PC-9 (cell line): ENCODE results near the gene CAPZA2. TPM values are rescaled to one million over a fixed set of nuclear protein-coding genes. Genes with fewer than 3 reads are reported as not detected.
"Not testable (repeated sequence)": the region's sequence is repeated elsewhere in the genome, so short reads cannot be mapped to it uniquely, and the experiment has no call there.

ENCODE experiments used
- BruUV-seq: library from RNA; stranded (reverse); fragments of 400-500 nt; replicated peaks from 2 replicates; lab custom pipeline; 2021; lab: Mats Ljungman, UMichigan
- CTCF ChIA-PET: fragments of 300-600 bp; sonication (Branson Sonifier 250); formaldehyde crosslinking; loops from one replicate; lab custom pipeline; 2022; ENCODE audit warnings: antibody characterized with exemption; lab: Charles Lee
- POLR2A ChIA-PET: fragments of 300-600 bp; sonication (Branson Sonifier 250); formaldehyde crosslinking; loops from one replicate; lab custom pipeline; 2022; ENCODE audit warnings: antibody characterized with exemption; ENCODE audit not compliant: unreplicated experiment; lab: Charles Lee
- DNase-seq, 2 experiments: peaks; one replicate each; pipeline versions ENCODE4 v3.0.0 to v3.0.0-alpha.2; 2015 to 2022; ENCODE audit warnings: mixed read lengths in 1 of 2
- H2AFZ ChIP-seq: fragments of 200-600 bp; sonication (generic); 2 replicates; pipeline ENCODE4 v1.8.1; 2017; ENCODE audit warnings: antibody characterized with exemption
- H3F3A ChIP-seq: fragments of 200-600 bp; sonication (generic); 2 replicates; pipeline ENCODE4 v1.8.1; 2017; ENCODE audit warnings: antibody characterized with exemption, mild to moderate bottlenecking, low read depth; ENCODE audit not compliant: insufficient read depth
- H3K27ac ChIP-seq: fragments of 200-600 bp; sonication (generic); 2 replicates; pipeline ENCODE4 v1.6.1; 2016; ENCODE audit warnings: mixed run types
- H3K27me3 ChIP-seq: fragments of 200-600 bp; sonication (generic); 2 replicates; pipeline ENCODE4 v1.6.1; 2016; ENCODE audit warnings: low read depth, mixed run types; ENCODE audit not compliant: insufficient read depth
- H3K36me3 ChIP-seq: fragments of 200-600 bp; sonication (generic); 2 replicates; pipeline ENCODE4 v1.6.1; 2016; ENCODE audit warnings: low read depth, mixed run types
- H3K4me1 ChIP-seq: fragments of 200-600 bp; sonication (generic); replicated peaks from 2 replicates; pipeline ENCODE4 v1.6.1; 2016; ENCODE audit warnings: mixed run types; ENCODE audit not compliant: insufficient read depth
- H3K4me2 ChIP-seq: fragments of 200-600 bp; sonication (generic); 2 replicates; pipeline ENCODE4 v1.6.1; 2017; ENCODE audit warnings: mixed run types
- H3K4me3 ChIP-seq: fragments of 200-600 bp; sonication (generic); 2 replicates; pipeline ENCODE4 v1.6.1; 2016; ENCODE audit warnings: mixed run types
- H3K79me2 ChIP-seq: fragments of 200-600 bp; sonication (generic); 2 replicates; pipeline ENCODE4 v1.6.1; 2017; ENCODE audit warnings: low read depth, mixed run types
- H3K9me2 ChIP-seq: fragments of 200-600 bp; sonication (generic); 2 replicates; pipeline ENCODE4 v1.8.1; 2017; ENCODE audit warnings: mild to moderate bottlenecking; ENCODE audit not compliant: insufficient read depth
- H3K9me3 ChIP-seq: fragments of 200-600 bp; sonication (generic); 2 replicates; pipeline ENCODE4 v1.8.1; 2016; ENCODE audit warnings: low read depth; ENCODE audit not compliant: insufficient read depth
- H4K20me1 ChIP-seq: fragments of 200-600 bp; sonication (generic); 2 replicates; pipeline ENCODE4 v1.8.1; 2017; ENCODE audit not compliant: insufficient read depth
- EZH2 ChIP-seq: fragments of 200-600 bp; sonication (generic); IDR thresholded peaks from 2 replicates; pipeline ENCODE4 v1.8.0; 2017; ENCODE audit warnings: antibody characterized with exemption, low read depth
- intact Hi-C: fragments of 100-400 bp; cut with micrococcal nuclease; formaldehyde crosslinking; loops from one replicate; pipeline ENCODE4 v1.10.0; 2022; ENCODE audit not compliant: unreplicated experiment
- total RNA-seq: library from RNA; stranded (reverse); gene quantifications from 2 replicates; pipeline ENCODE4 v1.2.3, GENCODE V29; 2021
- TF ChIP-seq, protein P1 (sequence below): fragments of 200-600 bp; sonication (generic); conservative IDR thresholded peaks from 2 replicates; pipeline ENCODE4 v1.6.1; 2017; ENCODE audit warnings: mixed run types, antibody characterized with exemption, mild to moderate bottlenecking, moderate library complexity

CAPZA2 gene
- total RNA-seq, 1 experiment from 2014 or later = 171 TPM

DNA sequence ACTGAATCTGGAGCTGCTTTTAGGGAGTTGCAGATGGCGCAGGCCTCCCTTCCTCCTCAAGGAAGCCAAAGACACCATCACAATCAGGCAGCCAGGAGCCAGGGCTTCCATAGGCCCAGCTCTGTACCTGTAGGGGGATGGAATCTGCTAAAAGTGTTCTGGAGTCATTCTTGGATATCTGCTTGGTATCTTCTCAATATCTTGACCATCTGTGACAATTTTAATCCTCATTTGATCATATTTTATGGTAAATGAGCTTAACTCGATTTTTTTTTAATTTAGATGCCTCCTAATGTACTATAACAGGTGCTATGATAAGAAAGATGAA is 94.1 kb downstream of the CAPZA2 start:
- no peaks in the 10 kb centered on the region for H3K27me3 ChIP-seq
- no peaks in the 10 kb centered on the region for H3K9me3 ChIP-seq
- intact Hi-C loops = no loop called here
- BruUV-seq = no TSS peak
- peaks cover 24% of the 10 kb centered on the region for H3K4me1 ChIP-seq
- H3K9me2 ChIP-seq = no peaks in the 10 kb centered on the region
- peaks cover 14% of the 10 kb centered on the region for H4K20me1 ChIP-seq
- POLR2A ChIA-PET = interaction anchor here (0.7 kb wide), 1 partner anchor 25 kb away, joined by 6 read pairs; no protein-coding TSS in a partner anchor
- no peak overlapping the region for H3K27ac ChIP-seq
- no peaks in the 10 kb centered on the region for H3K36me3 ChIP-seq
- TF ChIP-seq, protein P1, sequence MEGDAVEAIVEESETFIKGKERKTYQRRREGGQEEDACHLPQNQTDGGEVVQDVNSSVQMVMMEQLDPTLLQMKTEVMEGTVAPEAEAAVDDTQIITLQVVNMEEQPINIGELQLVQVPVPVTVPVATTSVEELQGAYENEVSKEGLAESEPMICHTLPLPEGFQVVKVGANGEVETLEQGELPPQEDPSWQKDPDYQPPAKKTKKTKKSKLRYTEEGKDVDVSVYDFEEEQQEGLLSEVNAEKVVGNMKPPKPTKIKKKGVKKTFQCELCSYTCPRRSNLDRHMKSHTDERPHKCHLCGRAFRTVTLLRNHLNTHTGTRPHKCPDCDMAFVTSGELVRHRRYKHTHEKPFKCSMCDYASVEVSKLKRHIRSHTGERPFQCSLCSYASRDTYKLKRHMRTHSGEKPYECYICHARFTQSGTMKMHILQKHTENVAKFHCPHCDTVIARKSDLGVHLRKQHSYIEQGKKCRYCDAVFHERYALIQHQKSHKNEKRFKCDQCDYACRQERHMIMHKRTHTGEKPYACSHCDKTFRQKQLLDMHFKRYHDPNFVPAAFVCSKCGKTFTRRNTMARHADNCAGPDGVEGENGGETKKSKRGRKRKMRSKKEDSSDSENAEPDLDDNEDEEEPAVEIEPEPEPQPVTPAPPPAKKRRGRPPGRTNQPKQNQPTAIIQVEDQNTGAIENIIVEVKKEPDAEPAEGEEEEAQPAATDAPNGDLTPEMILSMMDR = no peak
- no peak for TF ChIP-seq EZH2
- no peak for DNase-seq
- H3K4me3 ChIP-seq = no peak overlapping the region
- peaks cover 71% of the 10 kb centered on the region for H3K79me2 ChIP-seq
- no peak overlapping the region for H2AFZ ChIP-seq
- CTCF ChIA-PET = interaction anchor here (0.7 kb wide), 1 partner anchor 469 kb away, joined by 4 read pairs; no protein-coding TSS in a partner anchor
- no peaks in the 10 kb centered on the region for H3F3A ChIP-seq
- H3K4me2 ChIP-seq = no peak overlapping the region

DNA sequence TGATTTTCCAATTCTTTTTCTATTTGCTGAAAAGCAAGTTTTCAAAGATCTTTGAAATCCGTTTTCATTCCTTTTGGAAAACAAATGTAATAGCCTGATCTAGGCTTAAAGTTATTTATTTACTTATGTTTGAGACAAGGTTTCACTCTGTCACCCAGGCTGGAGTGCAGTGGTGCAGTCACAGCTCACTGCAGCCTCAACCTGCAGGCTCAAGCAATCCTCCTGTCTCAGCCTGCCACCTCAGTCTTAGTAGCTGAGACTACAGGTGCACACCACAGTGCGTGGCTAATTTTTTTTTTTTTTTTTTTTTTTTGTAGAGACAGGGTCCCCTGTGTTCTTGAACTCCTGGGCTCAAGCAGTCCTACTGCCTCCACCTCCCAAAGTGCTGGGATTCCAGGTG is 95.5 kb downstream of the CAPZA2 start:
- H3K79me2 ChIP-seq = peaks cover 84% of the 10 kb centered on the region
- intact Hi-C loops = no loop called here
- no TSS peak for BruUV-seq
- no peak for DNase-seq
- no peaks in the 10 kb centered on the region for H3K36me3 ChIP-seq
- no peak overlapping the region for H3K4me2 ChIP-seq
- H3K27ac ChIP-seq = no peak overlapping the region
- ChIA-PET POLR2A (no interaction called here), CTCF (interaction anchor here (0.7 kb wide), 1 partner anchor 366 kb away, joined by 14 read pairs; no protein-coding TSS in a partner anchor)
- H3F3A ChIP-seq = no peaks in the 10 kb centered on the region
- peaks cover 12% of the 10 kb centered on the region for H3K4me1 ChIP-seq
- peaks cover 14% of the 10 kb centered on the region for H4K20me1 ChIP-seq
- H3K27me3 ChIP-seq = no peaks in the 10 kb centered on the region
- TF ChIP-seq, protein P1 = no peak
- TF ChIP-seq EZH2 = no peak
- no peaks in the 10 kb centered on the region for H3K9me2 ChIP-seq
- H3K4me3 ChIP-seq = no peak overlapping the region
- H2AFZ ChIP-seq = no peak overlapping the region
- H3K9me3 ChIP-seq = no peaks in the 10 kb centered on the region

- intact Hi-C loops, H3K4me1 ChIP-seq, BruUV-seq, DNase-seq, H3K27me3 ChIP-seq, CTCF ChIA-PET, H3K36me3 ChIP-seq, H3F3A ChIP-seq, POLR2A ChIA-PET, H3K9me2 ChIP-seq, H3K9me3 ChIP-seq, H3K4me3 ChIP-seq, H2AFZ ChIP-seq, H3K4me2 ChIP-seq, H3K27ac ChIP-seq: not testable (repeated sequence)
- Histone ChIP-seq H4K20me1 (peaks cover 10% of the 10 kb centered on the region), H3K79me2 (peaks cover 78% of the 10 kb centered on the region)
Observed at GRCh38 chr7:116961966-116962673, 99.7 kb downstream of the CAPZA2 start.
